IMR-90 (cell line): ENCODE results near the gene NOXO1. TPM values are rescaled to one million over a fixed set of nuclear protein-coding genes. Genes with fewer than 3 reads are reported as not detected.

Experiments used
- ATAC-seq: fragments of 200-7000 bp; cut with Tn5 transposase; 2 replicates; pipeline ENCODE4 v1.9.1; 2020; ENCODE audit warnings: low read depth, mild to moderate bottlenecking, moderate library complexity
- BruUV-seq: library from RNA; stranded (reverse); fragments of 400-500 nt; replicated peaks from 2 replicates; lab custom pipeline; 2021; lab: Mats Ljungman, UMichigan
- CTCF ChIA-PET: fragments of 300-600 bp; formaldehyde crosslinking; extraction: SDS; loops from one replicate; lab custom pipeline; 2021; ENCODE audit warnings: antibody characterized with exemption; lab: Yijun Ruan, JAX
- POLR2A ChIA-PET: fragments of 300-600 bp; sonication (Branson Sonifier 250); formaldehyde crosslinking; loops from one replicate; lab custom pipeline; 2022; ENCODE audit warnings: antibody characterized with exemption; ENCODE audit not compliant: unreplicated experiment; lab: Charles Lee
- DNase-seq: peaks from one replicate; pipeline ENCODE4 v3.0.0; 2013
- H2AFZ ChIP-seq: replicated peaks from 2 replicates; pipeline ENCODE3; 2013; ENCODE audit warnings: low read length, mild to moderate bottlenecking; ENCODE audit not compliant: poor library complexity
- H2AK5ac ChIP-seq: 2 replicates; pipeline ENCODE4 v1.6.1; 2013; ENCODE audit warnings: low read depth, low read length, inconsistent platforms
- H2AK9ac ChIP-seq: replicated peaks from 2 replicates; pipeline ENCODE3; 2013; ENCODE audit warnings: mild to moderate bottlenecking, low read depth, low read length, moderate library complexity; ENCODE audit not compliant: poor library complexity
- H2BK120ac ChIP-seq: 2 replicates; pipeline ENCODE4 v1.6.1; 2013; ENCODE audit warnings: low read depth, low read length, inconsistent platforms
- H2BK15ac ChIP-seq: 3 replicates; pipeline ENCODE4 v1.6.1; 2013; ENCODE audit warnings: low read depth, low read length, inconsistent platforms
- H2BK20ac ChIP-seq: 2 replicates; pipeline ENCODE4 v1.6.1; 2013; ENCODE audit warnings: low read depth, mild to moderate bottlenecking, inconsistent platforms, low read length, moderate library complexity
- H2BK5ac ChIP-seq: 2 replicates; pipeline ENCODE4 v1.6.1; 2013; ENCODE audit warnings: mild to moderate bottlenecking, low read depth, low read length, inconsistent platforms; ENCODE audit not compliant: poor library complexity, severe bottlenecking
- H3K14ac ChIP-seq: replicated peaks from 2 replicates; pipeline ENCODE4 v1.6.1; 2013; ENCODE audit warnings: low read depth, low read length, inconsistent platforms
- H3K18ac ChIP-seq: 2 replicates; pipeline ENCODE4 v1.6.1; 2013; ENCODE audit warnings: low read depth, low read length, control low read depth
- H3K23ac ChIP-seq: 2 replicates; pipeline ENCODE4 v1.6.1; 2013; ENCODE audit warnings: low read depth, low read length, inconsistent platforms
- H3K27ac ChIP-seq: 2 replicates; pipeline ENCODE4 v1.5.1; 2013; ENCODE audit warnings: mild to moderate bottlenecking, control low read depth, low read length; ENCODE audit not compliant: insufficient read depth
- H3K27me3 ChIP-seq: 2 replicates; pipeline ENCODE4 v1.6.1; 2013; ENCODE audit warnings: low read length; ENCODE audit not compliant: control insufficient read depth, insufficient read depth
- H3K36me3 ChIP-seq: 2 replicates; pipeline ENCODE4 v1.6.1; 2013; ENCODE audit warnings: low read length, mixed read lengths; ENCODE audit not compliant: control insufficient read depth, insufficient read depth
- H3K4ac ChIP-seq: 2 replicates; pipeline ENCODE4 v1.6.1; 2013; ENCODE audit warnings: low read depth, low read length, inconsistent platforms
- H3K4me1 ChIP-seq: 2 replicates; pipeline ENCODE4 v1.6.1; 2013; ENCODE audit warnings: low read length, mixed read lengths; ENCODE audit not compliant: control insufficient read depth, insufficient read depth
- H3K4me2 ChIP-seq: 2 replicates; pipeline ENCODE4 v1.6.1; 2013; ENCODE audit warnings: low read depth, mild to moderate bottlenecking, control low read depth, low read length, moderate library complexity
- H3K4me3 ChIP-seq: 2 replicates; pipeline ENCODE4 v1.5.1; 2013; ENCODE audit warnings: low read depth, mild to moderate bottlenecking, control low read depth, low read length, moderate library complexity; ENCODE audit not compliant: insufficient read depth
- H3K56ac ChIP-seq: 2 replicates; pipeline ENCODE4 v1.6.1; 2013; ENCODE audit warnings: low read length, inconsistent platforms; ENCODE audit not compliant: insufficient read depth; ENCODE audit errors: extremely low read depth
- H3K79me1 ChIP-seq, 2 experiments: 2 replicates each; pipeline ENCODE4 v1.6.1; 2013; ENCODE audit warnings: low read length in 2 of 2, inconsistent platforms in 1 of 2, low read depth in 1 of 2
- H3K9ac ChIP-seq: 2 replicates; pipeline ENCODE4 v1.6.1; 2013; ENCODE audit warnings: low read depth, low read length, control low read depth
- H3K9me1 ChIP-seq: 2 replicates; pipeline ENCODE4 v1.6.1; 2013; ENCODE audit warnings: low read length, inconsistent platforms; ENCODE audit not compliant: insufficient read depth
- H3K9me3 ChIP-seq: 2 replicates; pipeline ENCODE4 v1.6.1; 2013; ENCODE audit warnings: low read length; ENCODE audit not compliant: control insufficient read depth, insufficient read depth
- H4K20me1 ChIP-seq: 2 replicates; pipeline ENCODE4 v1.6.1; 2013; ENCODE audit warnings: low read length, inconsistent platforms; ENCODE audit not compliant: insufficient read depth
- H4K5ac ChIP-seq: 2 replicates; pipeline ENCODE4 v1.6.1; 2013; ENCODE audit warnings: mild to moderate bottlenecking, low read depth, low read length, control low read depth
- H4K8ac ChIP-seq, 2 experiments: 2 replicates each; pipeline ENCODE4 v1.6.1; 2013; ENCODE audit warnings: low read depth in 2 of 2, low read length in 2 of 2, control low read depth in 1 of 2, inconsistent platforms in 1 of 2
- H4K91ac ChIP-seq: 2 replicates; pipeline ENCODE4 v1.6.1; 2013; ENCODE audit warnings: low read depth, low read length, inconsistent platforms; ENCODE audit not compliant: insufficient read depth
- BHLHE40 ChIP-seq: fragments of 150-350 bp; IDR thresholded peaks from 2 replicates; pipeline ENCODE4 v1.6.1; 2016; ENCODE audit warnings: mild to moderate bottlenecking, low read depth, low read length
- CTCF ChIP-seq: conservative IDR thresholded peaks from 2 replicates; pipeline ENCODE4 v1.5.1; 2012; ENCODE audit warnings: mild to moderate bottlenecking, low read depth, low read length, improper control_type of control experiment
- MAFK ChIP-seq: IDR thresholded peaks from 2 replicates; pipeline ENCODE4 v1.6.1; 2012; ENCODE audit warnings: low read depth, low read length, improper control_type of control experiment
- MAZ ChIP-seq: IDR thresholded peaks from 2 replicates; pipeline ENCODE4 v1.6.1; 2012; ENCODE audit warnings: low read depth, mild to moderate bottlenecking, low read length, improper control_type of control experiment, moderate library complexity, borderline replicate concordance
- MXI1 ChIP-seq: IDR thresholded peaks from 2 replicates; pipeline ENCODE4 v1.6.1; 2012; ENCODE audit warnings: low read depth, mild to moderate bottlenecking, low read length, moderate library complexity, borderline replicate concordance
- POLR2A ChIP-seq: IDR thresholded peaks from 2 replicates; pipeline ENCODE4 v1.6.1; 2012; ENCODE audit warnings: mild to moderate bottlenecking, low read depth, low read length
- RCOR1 ChIP-seq: IDR thresholded peaks from 2 replicates; pipeline ENCODE4 v1.6.1; 2012; ENCODE audit warnings: mild to moderate bottlenecking, low read length, improper control_type of control experiment; ENCODE audit not compliant: insufficient replicate concordance
- SMC3 ChIP-seq: fragments of 150-350 bp; IDR thresholded peaks from 2 replicates; pipeline ENCODE4 v1.6.1; 2016; ENCODE audit warnings: low read depth, mild to moderate bottlenecking, antibody characterized with exemption, low read length, moderate library complexity
- USF2 ChIP-seq: fragments of 150-350 bp; IDR thresholded peaks from 2 replicates; pipeline ENCODE4 v1.6.1; 2017; ENCODE audit warnings: mild to moderate bottlenecking, antibody characterized with exemption, low read length, low read depth
- WGBS, 2 experiments: methylation state at CpG; one replicate each; pipeline versions ENCODE4 v1.1.5 to v1.1.7; 2013; ENCODE audit warnings: missing lambda C conversion rate in 2 of 2; ENCODE audit not compliant: insufficient read length in 1 of 2; ENCODE audit errors: extremely low coverage in 2 of 2; 5-methylcytosine and 5-hydroxymethylcytosine counted together
- dilution Hi-C: fragments of 300-500 bp; cut with HindIII; formaldehyde crosslinking; loops from one replicate; pipeline ENCODE4 v1.14.3; 2018; ENCODE audit warnings: low sequenced_read_pairs; ENCODE audit not compliant: unreplicated experiment
- in situ Hi-C: fragments of 300-500 bp; cut with MboI; formaldehyde crosslinking; loops from 3 replicates; pipeline ENCODE4 v1.14.3; 2019; ENCODE audit warnings: low sequenced_read_pairs, inconsistent platforms, mixed read lengths
- intact Hi-C: fragments of 100-400 bp; cut with micrococcal nuclease; formaldehyde crosslinking; loops from 2 replicates; pipeline ENCODE4 v1.10.0; 2022
- polyA plus RNA-seq, 3 experiments: library from polyadenylated mRNA; depleted of rRNA; stranded (reverse); fragments of >200 nt; gene quantifications; 2 replicates each; pipeline ENCODE4 v1.2.3, GENCODE V29; 2012; ENCODE audit warnings: low replicate concordance in 1 of 3
- total RNA-seq: library from RNA; depleted of rRNA; stranded (reverse); fragments of >200 nt; gene quantifications from 2 replicates; pipeline ENCODE4 v1.2.3, GENCODE V29; 2012

NOXO1 gene
- total and polyA plus RNA-seq, 2 of the 4 experiments (the other 2 are of a cell fraction) = 0.56 TPM; not detected in 1

DNA sequence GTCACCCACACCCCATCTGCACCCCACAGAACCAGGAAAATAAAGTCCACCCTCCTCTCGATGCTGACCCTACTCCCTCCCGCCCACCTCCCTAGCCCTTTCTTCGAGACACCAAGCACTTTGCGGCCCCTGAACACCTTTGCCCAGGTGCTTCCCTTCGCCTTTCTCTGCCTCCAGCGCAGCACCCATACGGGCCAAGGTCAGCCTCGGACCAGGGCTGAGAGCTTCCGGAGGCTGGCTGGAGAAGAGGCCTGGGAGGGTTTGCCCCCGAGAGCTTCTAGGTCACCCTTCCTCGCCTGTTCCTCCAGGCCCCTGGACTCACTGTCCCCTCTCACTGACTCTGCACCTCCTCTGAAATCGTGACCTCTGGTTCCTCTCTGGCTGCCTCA is 42.8 kb upstream of the NOXO1 start:
- Histone ChIP-seq H3K9ac (no peak overlapping the region), H2AFZ (peak overlapping the region; percentile 27), H3K18ac (no peak overlapping the region), H3K56ac (no peak overlapping the region), H2BK20ac (peak overlapping the region; percentile 65; the same call in 1 of the 2 replicates), H3K9me3 (no peaks in the 10 kb centered on the region), H2BK120ac (peak overlapping the region; percentile 2; the same call in 1 of the 2 replicates), H3K79me1 (peaks cover 6 to 25% of the 10 kb centered on the region in 2 experiments), H3K27me3 (peaks cover 17% of the 10 kb centered on the region; the same call in 1 of the 2 replicates), H3K4me1 (peaks cover 20% of the 10 kb centered on the region), H3K4ac (peak overlapping the region; percentile 95), H2AK9ac (peak overlapping the region; percentile 82), H3K36me3 (peaks cover 2% of the 10 kb centered on the region; the same call in 1 of the 2 replicates), H3K9me1 (peaks cover 9% of the 10 kb centered on the region), H3K4me2 (no peak overlapping the region), H3K27ac (no peak overlapping the region), H4K8ac (peak overlapping the region; percentile 89 to 96; a peak in 2 of 4 replicates), H2AK5ac (peak overlapping the region; percentile 57), H4K91ac (peak overlapping the region; percentile 96; the same call in 1 of the 2 replicates), H4K20me1 (peaks cover 13% of the 10 kb centered on the region), H3K14ac (no peak overlapping the region), H2BK15ac (no peak overlapping the region; the same call in 2 of the 3 replicates), H3K4me3 (no peak overlapping the region), H4K5ac (no peak overlapping the region), H2BK5ac (no peak overlapping the region), H3K23ac (no peak overlapping the region)
- ATAC-seq (no peak), DNase-seq (no peak)
- 90% methylated on average over 7 of the region's 12 CpGs; no CpG with 5 or more reads in 1 of the 2 experiments for WGBS, 2 experiments
- BruUV-seq = no TSS peak
- POLR2A ChIA-PET = interaction anchor here (0.9 kb wide), 1 partner anchor 131 kb away, joined by 4 read pairs; the partner anchor contains the start of gene TRAF7
- dilution Hi-C loops (no loop called here), in situ Hi-C loops (loop anchor here (5.0 kb wide), 1 partner anchor 118 kb away; no protein-coding TSS in a partner anchor), intact Hi-C loops (no loop called here)
- TF ChIP-seq MAFK (no peak), MXI1 (no peak), POLR2A (no peak), MAZ (no peak), USF2 (no peak), BHLHE40 (no peak), CTCF (no peak), RCOR1 (no peak), SMC3 (no peak)
- CTCF ChIA-PET = no interaction called here
